Caco-2 (cell line): Measurements from ENCODE around the gene DPP3. TPM values are rescaled to one million over a fixed set of nuclear protein-coding genes. Genes with fewer than 3 reads are reported as not detected.

Source experiments
- BruUV-seq: library from RNA; stranded (reverse); fragments of 400-500 nt; replicated peaks from 2 replicates; lab custom pipeline; 2021; lab: Mats Ljungman, UMichigan
- CTCF ChIA-PET: fragments of 300-600 bp; sonication (Branson Sonifier 250); formaldehyde crosslinking; loops from one replicate; lab custom pipeline; 2022; ENCODE audit warnings: antibody characterized with exemption; lab: Charles Lee
- POLR2A ChIA-PET: fragments of 300-600 bp; sonication (Branson Sonifier 250); formaldehyde crosslinking; loops from one replicate; lab custom pipeline; 2022; ENCODE audit warnings: antibody characterized with exemption; lab: Charles Lee
- DNase-seq, 2 experiments: peaks; one replicate each; pipeline versions ENCODE4 v3.0.0 to v3.0.0-alpha.2; 2020 to 2022
- H3K27me3 ChIP-seq: replicated peaks from 2 replicates; pipeline ENCODE4 v1.6.0; 2011; ENCODE audit warnings: low read length; ENCODE audit not compliant: control insufficient read depth, insufficient read depth
- H3K36me3 ChIP-seq: 2 replicates; pipeline ENCODE4 v1.5.1; 2011; ENCODE audit warnings: low read length; ENCODE audit not compliant: control insufficient read depth, insufficient read depth
- H3K4me1 ChIP-seq: fragments of 250-450 bp; sonication (Bioruptor Pico); 2 replicates; pipeline ENCODE4 v1.5.1; 2020; ENCODE audit warnings: mild to moderate bottlenecking
- H3K4me3 ChIP-seq: 2 replicates; pipeline ENCODE4 v1.5.1; 2011; ENCODE audit warnings: low read depth, mild to moderate bottlenecking, control low read depth, low read length
- H3K9me3 ChIP-seq: fragments of 250-450 bp; sonication (Bioruptor Pico); 2 replicates; pipeline ENCODE4 v1.5.1; 2020; ENCODE audit warnings: mild to moderate bottlenecking, moderate library complexity
- H3K27ac Mint-ChIP-seq: one replicate; pipeline ENCODE4 v1.8.0; 2022; ENCODE audit warnings: mixed read lengths; ENCODE audit not compliant: unreplicated experiment
- H3K27me3 Mint-ChIP-seq: one replicate; pipeline ENCODE4 v1.8.0; 2022; ENCODE audit warnings: mixed read lengths; ENCODE audit not compliant: insufficient read depth, unreplicated experiment
- H3K36me3 Mint-ChIP-seq: one replicate; pipeline ENCODE4 v1.8.0; 2022; ENCODE audit warnings: mild to moderate bottlenecking, mixed read lengths; ENCODE audit not compliant: insufficient read depth, unreplicated experiment
- H3K4me1 Mint-ChIP-seq: one replicate; pipeline ENCODE4 v1.8.0; 2022; ENCODE audit warnings: low read depth, mixed read lengths; ENCODE audit not compliant: unreplicated experiment
- H3K4me3 Mint-ChIP-seq: one replicate; pipeline ENCODE4 v1.8.0; 2022; ENCODE audit warnings: mild to moderate bottlenecking, moderate library complexity, mixed read lengths; ENCODE audit not compliant: unreplicated experiment
- H3K9me3 Mint-ChIP-seq: one replicate; pipeline ENCODE4 v1.8.0; 2022; ENCODE audit warnings: mixed read lengths; ENCODE audit not compliant: unreplicated experiment
- CTCF ChIP-seq, 2 experiments: fragments of 200-600 bp in 1 of 2; IDR thresholded peaks; 1 replicate in 1 of 2; 2 replicates in 1 of 2; pipeline versions ENCODE4 v1.5.1 to v1.8.0; 2011 to 2022; ENCODE audit warnings: antibody characterized with exemption in 1 of 2, control low read depth in 1 of 2, inconsistent platforms in 1 of 2, low read depth in 1 of 2, low read length in 1 of 2, mild to moderate bottlenecking in 1 of 2, moderate library complexity in 1 of 2; ENCODE audit not compliant: insufficient read depth in 1 of 2, severe bottlenecking in 1 of 2, unreplicated experiment in 1 of 2
- intact Hi-C: fragments of 100-400 bp; cut with micrococcal nuclease; formaldehyde crosslinking; loops from one replicate; pipeline ENCODE4 v1.10.0; 2022; ENCODE audit not compliant: unreplicated experiment
- total RNA-seq: library from RNA; stranded (reverse); gene quantifications from 2 replicates; pipeline ENCODE4 v1.2.3, GENCODE V29; 2022

Gene DPP3
- total RNA-seq, 1 experiment from 2014 or later = 106 TPM

GRCh38 chr11:66557733-66558326 lies 77.6 kb downstream of the DPP3 start:
- intact Hi-C loops = no loop called here
- Histone ChIP-seq H3K4me1 (no peaks in the 10 kb centered on the region), H3K36me3 (no peaks in the 10 kb centered on the region), H3K27me3 (no peaks in the 10 kb centered on the region), H3K4me3 (no peak overlapping the region), H3K9me3 (no peaks in the 10 kb centered on the region)
- CTCF ChIA-PET = no interaction called here
- Mint-ChIP-seq H3K4me3 (no peak overlapping the region), H3K9me3 (no peaks in the 10 kb centered on the region), H3K27ac (no peak overlapping the region), H3K4me1 (no peaks in the 10 kb centered on the region), H3K36me3 (no peaks in the 10 kb centered on the region), H3K27me3 (no peaks in the 10 kb centered on the region)
- no peak for TF ChIP-seq CTCF (IDR thresholded peaks at IDR 0.05; ENCODE audit: insufficient read depth in 1 of 2, low read depth in 1 of 2, low read length in 1 of 2, severe bottlenecking in 1 of 2, unreplicated experiment in 1 of 2)
- POLR2A ChIA-PET = no interaction called here
- DNase-seq = no peak
- BruUV-seq = no TSS peak

Other genes starting within 250 kb of the DPP3 start
- 49.5 and 53.1 TPM in 2 replicates for gene KLC2, start 222.7 kb upstream of the DPP3 start, total RNA-seq
- 128 and 132 TPM in 2 replicates for gene RAB1B, start 211.8 kb upstream of the DPP3 start, total RNA-seq
- 4.9 and 6.1 TPM in 2 replicates for gene CNIH2, start 202.3 kb upstream of the DPP3 start, total RNA-seq
- gene YIF1A, start 191.3 kb upstream of the DPP3 start, total RNA-seq = 140 and 159 TPM in 2 replicates
- gene TMEM151A, start 188.5 kb upstream of the DPP3 start, total RNA-seq = 0.68 and 0.88 TPM in 2 replicates
- gene CD248, start 163.4 kb upstream of the DPP3 start, total RNA-seq = 0.27 TPM in 1 of 2 replicates, not detected in the other
- gene RIN1, start 144.0 kb upstream of the DPP3 start, total RNA-seq = 11.7 and 12.7 TPM in 2 replicates
- 58.1 and 58.2 TPM in 2 replicates for gene BRMS1, start 135.3 kb upstream of the DPP3 start, total RNA-seq
- gene B4GAT1, start 132.8 kb upstream of the DPP3 start, total RNA-seq = 23.0 and 23.8 TPM in 2 replicates
- 30.3 and 32.0 TPM in 2 replicates for gene SLC29A2, start 108.7 kb upstream of the DPP3 start, total RNA-seq
- not detected in 2 replicates for gene NPAS4, start 59.4 kb upstream of the DPP3 start, total RNA-seq
- 201 and 206 TPM in 2 replicates for gene MRPL11, start 41.6 kb upstream of the DPP3 start, total RNA-seq
- gene PELI3, start 13.5 kb upstream of the DPP3 start, total RNA-seq = 21.0 and 21.1 TPM in 2 replicates
- gene BBS1, start 30.2 kb downstream of the DPP3 start, total RNA-seq = 47.1 and 50.0 TPM in 2 replicates
- gene ZDHHC24, start 65.6 kb downstream of the DPP3 start, total RNA-seq = 25.1 and 26.9 TPM in 2 replicates
- 0.16 TPM in 1 of 2 replicates, not detected in the other for gene ACTN3, start 66.5 kb downstream of the DPP3 start, total RNA-seq
- gene CTSF, start 88.2 kb downstream of the DPP3 start, total RNA-seq = not detected in 2 replicates
- gene CCDC87, start 112.6 kb downstream of the DPP3 start, total RNA-seq = 1.0 TPM in 2 replicates
- 52.9 and 54.0 TPM in 2 replicates for gene CCS, start 112.8 kb downstream of the DPP3 start, total RNA-seq
- gene RBM14, start 136.2 kb downstream of the DPP3 start, total RNA-seq = 160 and 173 TPM in 2 replicates
- 257 and 273 TPM in 2 replicates for gene RBM4, start 158.3 kb downstream of the DPP3 start, total RNA-seq
- 39.8 and 45.8 TPM in 2 replicates for gene RBM4B, start 197.5 kb downstream of the DPP3 start, total RNA-seq
- gene SPTBN2, start 248.8 kb downstream of the DPP3 start, total RNA-seq = 37.6 and 45.0 TPM in 2 replicates